ENCODE measurements around the gene NEU2. TPM values are rescaled to one million over a fixed set of nuclear protein-coding genes. Genes with fewer than 3 reads are reported as not detected.

Gene NEU2
- total RNA-seq, 1 donor from 2014 or later: not detected

- H3K36me3 ChIP-seq (ENCODE audit: control insufficient read depth, insufficient read depth, low read length): no peaks in the 10 kb centered on the region
- FAIRE-seq (peak; percentile 93), DNase-seq (ENCODE audit: low read depth) (no peak)
- no peak overlapping the region for H3K4me3 ChIP-seq (ENCODE audit: low read depth, low read length)
- TF ChIP-seq CTCF (IDR thresholded peaks at IDR 0.05; ENCODE audit: insufficient read depth, low read length, severe bottlenecking): peak; percentile 92
- no peaks in the 10 kb centered on the region for H3K27me3 ChIP-seq (ENCODE audit: control insufficient read depth, insufficient read depth, low read length)
Measured at GRCh38 chr2:233053928-233054784, 21.7 kb downstream of the NEU2 start.

GRCh38 chr2:233055362-233055761 is 22.9 kb downstream of the NEU2 start:
- no peaks in the 10 kb centered on the region for H3K36me3 ChIP-seq (ENCODE audit: control insufficient read depth, insufficient read depth, low read length)
- TF ChIP-seq CTCF (IDR thresholded peaks at IDR 0.05; ENCODE audit: insufficient read depth, low read length, severe bottlenecking): no peak
- H3K27me3 ChIP-seq (ENCODE audit: control insufficient read depth, insufficient read depth, low read length): no peaks in the 10 kb centered on the region
- H3K4me3 ChIP-seq (ENCODE audit: low read depth, low read length): no peak overlapping the region
- FAIRE-seq (no peak), DNase-seq (ENCODE audit: low read depth) (no peak)

- FAIRE-seq: no peak
- Histone ChIP-seq H3K4me3 (ENCODE audit: low read depth, low read length) (no peak overlapping the region), H3K36me3 (ENCODE audit: control insufficient read depth, insufficient read depth, low read length) (no peaks in the 10 kb centered on the region), H3K27me3 (ENCODE audit: control insufficient read depth, insufficient read depth, low read length) (no peaks in the 10 kb centered on the region)
- no peak for DNase-seq (ENCODE audit: low read depth)
- no peak for TF ChIP-seq CTCF (IDR thresholded peaks at IDR 0.05; ENCODE audit: insufficient read depth, low read length, severe bottlenecking)
Measured at GRCh38 chr2:233056961-233057605, 24.6 kb downstream of the NEU2 start.

GRCh38 chr2:233058717-233059546 is 26.5 kb downstream of the NEU2 start:
- Histone ChIP-seq H3K4me3 (ENCODE audit: low read depth, low read length) (no peak overlapping the region), H3K27me3 (ENCODE audit: control insufficient read depth, insufficient read depth, low read length) (peaks cover 4% of the 10 kb centered on the region), H3K36me3 (ENCODE audit: control insufficient read depth, insufficient read depth, low read length) (no peaks in the 10 kb centered on the region)
- no peak for DNase-seq (ENCODE audit: low read depth)
- no peak for FAIRE-seq
- TF ChIP-seq CTCF (IDR thresholded peaks at IDR 0.05; ENCODE audit: insufficient read depth, low read length, severe bottlenecking): no peak

GRCh38 chr2:233059547-233059796 is 27.0 kb downstream of the NEU2 start:
- DNase-seq (ENCODE audit: low read depth) (no peak), FAIRE-seq (no peak)
- no peak overlapping the region for H3K4me3 ChIP-seq (ENCODE audit: low read depth, low read length)
- peaks cover 4% of the 10 kb centered on the region for H3K27me3 ChIP-seq (ENCODE audit: control insufficient read depth, insufficient read depth, low read length)
- no peaks in the 10 kb centered on the region for H3K36me3 ChIP-seq (ENCODE audit: control insufficient read depth, insufficient read depth, low read length)
- TF ChIP-seq CTCF (IDR thresholded peaks at IDR 0.05; ENCODE audit: insufficient read depth, low read length, severe bottlenecking): no peak

Data from bronchial epithelial cell (primary cell).